Astrocyte (in vitro differentiated cells and primary cell): ENCODE measurements around the gene PTPRE. TPM values are rescaled to one million over a fixed set of nuclear protein-coding genes. Genes with fewer than 3 reads are reported as not detected.
A peak's percentile ranks its signal among the peaks of the same experiment; 100 is the strongest.

Experiments used
- DNase-seq: peaks from one replicate; pipeline ENCODE4 v3.0.0-alpha.2; 2010; ENCODE audit warnings: low read depth
- FAIRE-seq: peaks from 2 replicates; lab custom pipeline; 2011; peaks lifted over from hg19 to GRCh38; lab: Jason Lieb, UNC
- H2AFZ ChIP-seq: 2 replicates; pipeline ENCODE4 v1.6.0; 2012; ENCODE audit warnings: low read depth, low read length, inconsistent platforms
- H3K27ac ChIP-seq: 2 replicates; pipeline ENCODE4 v1.5.1; 2011; ENCODE audit warnings: low read depth, low read length, inconsistent platforms
- H3K27me3 ChIP-seq: 2 replicates; pipeline ENCODE4 v1.6.0; 2011; ENCODE audit warnings: low read length, inconsistent platforms; ENCODE audit not compliant: insufficient read depth
- H3K36me3 ChIP-seq: 2 replicates; pipeline ENCODE4 v1.5.1; 2011; ENCODE audit warnings: low read length, inconsistent platforms; ENCODE audit not compliant: insufficient read depth
- H3K4me1 ChIP-seq: 2 replicates; pipeline ENCODE4 v1.5.1; 2011; ENCODE audit warnings: low read length, inconsistent platforms; ENCODE audit not compliant: insufficient read depth
- H3K4me2 ChIP-seq: 2 replicates; pipeline ENCODE4 v1.6.0; 2012; ENCODE audit warnings: low read length, inconsistent platforms
- H3K4me3 ChIP-seq: 2 replicates; pipeline ENCODE4 v1.5.1; 2011; ENCODE audit warnings: low read depth, mild to moderate bottlenecking, low read length, inconsistent platforms; ENCODE audit not compliant: insufficient read depth
- H3K79me2 ChIP-seq: 2 replicates; pipeline ENCODE4 v1.6.0; 2012; ENCODE audit warnings: mild to moderate bottlenecking, low read length, inconsistent platforms; ENCODE audit not compliant: insufficient read depth
- H3K9ac ChIP-seq: 2 replicates; pipeline ENCODE4 v1.6.0; 2012; ENCODE audit warnings: mild to moderate bottlenecking, low read length, inconsistent platforms
- H3K9me3 ChIP-seq: 2 replicates; pipeline ENCODE4 v1.5.1; 2012; ENCODE audit warnings: low read depth, mild to moderate bottlenecking, low read length, inconsistent platforms; ENCODE audit not compliant: insufficient read depth
- H4K20me1 ChIP-seq: 2 replicates; pipeline ENCODE4 v1.6.0; 2012; ENCODE audit warnings: low read length, inconsistent platforms; ENCODE audit not compliant: insufficient read depth
- H3K27ac Mint-ChIP-seq: one replicate; pipeline ENCODE4 v1.8.0; 2021; ENCODE audit warnings: mild to moderate bottlenecking, mixed read lengths; ENCODE audit not compliant: unreplicated experiment
- H3K27me3 Mint-ChIP-seq: one replicate; pipeline ENCODE4 v1.8.0; 2021; ENCODE audit warnings: low read depth, mixed read lengths; ENCODE audit not compliant: unreplicated experiment
- H3K36me3 Mint-ChIP-seq: one replicate; pipeline ENCODE4 v1.8.0; 2021; ENCODE audit warnings: low read depth, mixed read lengths; ENCODE audit not compliant: unreplicated experiment
- H3K4me1 Mint-ChIP-seq: one replicate; pipeline ENCODE4 v1.8.0; 2021; ENCODE audit warnings: low read depth, mixed read lengths; ENCODE audit not compliant: unreplicated experiment
- H3K4me3 Mint-ChIP-seq: one replicate; pipeline ENCODE4 v1.8.0; 2021; ENCODE audit warnings: mild to moderate bottlenecking, moderate library complexity, mixed read lengths; ENCODE audit not compliant: unreplicated experiment
- H3K9me3 Mint-ChIP-seq: one replicate; pipeline ENCODE4 v1.8.0; 2021; ENCODE audit warnings: mild to moderate bottlenecking, mixed read lengths; ENCODE audit not compliant: unreplicated experiment
- EZH2 ChIP-seq: IDR thresholded peaks from 2 replicates; pipeline ENCODE4 v1.6.1; 2012; ENCODE audit warnings: mild to moderate bottlenecking, low read length, inconsistent platforms; ENCODE audit not compliant: insufficient read depth
- total RNA-seq: library from RNA; stranded (reverse); gene quantifications from 2 replicates; pipeline ENCODE4 v1.2.1, GENCODE V29; 2021
- TF ChIP-seq, protein P1 (sequence below): IDR thresholded peaks from 2 replicates; pipeline ENCODE4 v1.5.1; 2011; ENCODE audit warnings: low read depth, mild to moderate bottlenecking, inconsistent platforms, low read length, moderate library complexity; ENCODE audit not compliant: insufficient read depth

The PTPRE gene
- total RNA-seq, 1 donor from 2014 or later: 14.1 TPM

DNA sequence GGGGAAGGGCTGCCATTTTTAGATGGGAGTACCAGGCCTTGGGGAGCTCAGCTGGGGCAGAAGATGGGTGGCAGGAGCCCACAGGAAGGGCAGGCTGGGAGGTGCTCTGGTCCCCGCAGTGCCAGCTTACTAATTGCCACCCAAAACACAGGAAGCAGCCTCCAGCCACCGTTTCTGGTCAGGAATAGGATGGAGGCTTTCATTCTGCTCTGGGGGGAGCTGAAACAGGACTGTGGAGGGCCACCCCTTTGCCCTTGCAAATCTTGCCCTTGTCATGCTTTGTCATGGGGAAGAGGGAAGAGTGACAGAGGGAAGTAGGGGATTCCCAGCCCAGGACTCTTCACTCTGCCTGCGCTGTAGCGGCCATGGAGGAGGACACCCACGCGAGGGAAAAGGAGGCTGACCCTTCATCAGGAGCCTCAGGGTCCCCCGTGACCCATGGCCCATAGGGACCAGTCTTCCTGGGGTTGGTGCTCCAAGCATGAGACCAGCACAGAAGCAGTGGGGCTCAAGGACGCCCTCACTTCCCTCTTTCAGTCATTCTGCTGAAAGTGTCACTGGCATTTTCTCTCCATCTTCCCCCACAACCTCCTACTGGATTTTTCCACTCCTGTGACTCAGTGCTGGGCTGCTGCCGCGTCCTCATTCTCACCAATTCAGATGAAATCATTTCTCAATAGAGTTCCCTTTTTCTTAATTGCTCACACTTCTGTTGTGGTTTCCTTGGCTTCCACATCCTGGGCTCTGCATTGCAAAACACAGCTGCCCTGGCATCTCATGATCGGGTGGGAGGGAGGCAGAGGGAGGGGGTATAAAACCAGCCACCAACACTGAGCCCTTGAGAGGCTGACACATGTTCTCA lies 157.4 kb downstream of the PTPRE start:
- Mint-ChIP-seq H3K4me1 (peaks cover 29% of the 10 kb centered on the region), H3K36me3 (peaks cover 12% of the 10 kb centered on the region), H3K9me3 (no peaks in the 10 kb centered on the region), H3K27ac (peak overlapping the region; percentile 90), H3K4me3 (peak overlapping the region; percentile 28), H3K27me3 (no peaks in the 10 kb centered on the region)
- Histone ChIP-seq H3K4me1 (peaks cover 22% of the 10 kb centered on the region), H4K20me1 (no peaks in the 10 kb centered on the region), H3K9ac (peak overlapping the region; percentile 61), H3K4me3 (no peak overlapping the region), H3K79me2 (no peaks in the 10 kb centered on the region), H3K36me3 (peaks cover 2% of the 10 kb centered on the region), H2AFZ (peak overlapping the region; percentile 72), H3K9me3 (peaks cover 2% of the 10 kb centered on the region), H3K27me3 (no peaks in the 10 kb centered on the region), H3K27ac (peak overlapping the region; percentile 73), H3K4me2 (peak overlapping the region; percentile 58)
- peak; percentile 92 for DNase-seq
- FAIRE-seq: no peak
- no peak for TF ChIP-seq EZH2
- TF ChIP-seq, protein P1, sequence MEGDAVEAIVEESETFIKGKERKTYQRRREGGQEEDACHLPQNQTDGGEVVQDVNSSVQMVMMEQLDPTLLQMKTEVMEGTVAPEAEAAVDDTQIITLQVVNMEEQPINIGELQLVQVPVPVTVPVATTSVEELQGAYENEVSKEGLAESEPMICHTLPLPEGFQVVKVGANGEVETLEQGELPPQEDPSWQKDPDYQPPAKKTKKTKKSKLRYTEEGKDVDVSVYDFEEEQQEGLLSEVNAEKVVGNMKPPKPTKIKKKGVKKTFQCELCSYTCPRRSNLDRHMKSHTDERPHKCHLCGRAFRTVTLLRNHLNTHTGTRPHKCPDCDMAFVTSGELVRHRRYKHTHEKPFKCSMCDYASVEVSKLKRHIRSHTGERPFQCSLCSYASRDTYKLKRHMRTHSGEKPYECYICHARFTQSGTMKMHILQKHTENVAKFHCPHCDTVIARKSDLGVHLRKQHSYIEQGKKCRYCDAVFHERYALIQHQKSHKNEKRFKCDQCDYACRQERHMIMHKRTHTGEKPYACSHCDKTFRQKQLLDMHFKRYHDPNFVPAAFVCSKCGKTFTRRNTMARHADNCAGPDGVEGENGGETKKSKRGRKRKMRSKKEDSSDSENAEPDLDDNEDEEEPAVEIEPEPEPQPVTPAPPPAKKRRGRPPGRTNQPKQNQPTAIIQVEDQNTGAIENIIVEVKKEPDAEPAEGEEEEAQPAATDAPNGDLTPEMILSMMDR: no peak

DNA sequence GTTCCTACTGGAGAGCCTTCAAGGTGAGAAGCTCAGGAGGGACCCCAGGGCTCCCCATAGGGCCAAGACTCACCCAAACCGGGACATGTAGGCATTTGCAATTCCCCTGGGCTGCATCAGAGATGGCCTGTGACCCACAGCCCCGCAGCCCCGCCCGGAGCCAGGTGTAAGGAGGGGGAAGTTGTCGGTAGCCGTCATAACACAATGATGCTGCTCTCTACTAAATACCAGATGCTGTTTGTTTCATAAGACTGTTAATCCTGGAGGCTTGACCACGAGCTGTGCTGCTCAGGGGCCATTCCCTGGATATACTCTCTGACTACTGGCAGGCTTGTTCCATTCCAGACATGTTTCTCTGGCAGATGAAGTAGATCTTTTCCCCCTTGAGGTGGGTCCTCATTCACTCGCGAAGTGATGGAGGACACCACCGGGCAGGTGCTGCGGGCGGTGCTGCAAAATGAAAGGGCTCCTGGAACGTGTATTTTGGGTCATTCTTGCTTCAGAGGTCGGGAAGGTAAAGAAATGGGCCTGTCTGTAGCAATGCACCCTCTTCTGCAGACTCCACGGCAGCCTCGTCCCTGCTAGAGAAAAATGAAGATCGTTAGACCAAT lies 158.2 kb downstream of the PTPRE start:
- H3K79me2 ChIP-seq: no peaks in the 10 kb centered on the region
- FAIRE-seq (no peak), DNase-seq (peak; percentile 59)
- H3K27me3 ChIP-seq: no peaks in the 10 kb centered on the region
- Mint-ChIP-seq H3K36me3 (peaks cover 12% of the 10 kb centered on the region), H3K4me1 (peaks cover 29% of the 10 kb centered on the region), H3K27me3 (no peaks in the 10 kb centered on the region), H3K27ac (peak overlapping the region; percentile 90), H3K4me3 (peak overlapping the region; percentile 28), H3K9me3 (no peaks in the 10 kb centered on the region)
- H3K27ac ChIP-seq: peak overlapping the region; percentile 57
- H3K4me2 ChIP-seq: peak overlapping the region; percentile 58
- peaks cover under 1% of the 10 kb centered on the region for H3K9me3 ChIP-seq
- no peak overlapping the region for H2AFZ ChIP-seq
- no peaks in the 10 kb centered on the region for H4K20me1 ChIP-seq
- H3K36me3 ChIP-seq: peaks cover 2% of the 10 kb centered on the region
- H3K4me1 ChIP-seq: peaks cover 26% of the 10 kb centered on the region
- no peak overlapping the region for H3K4me3 ChIP-seq
- TF ChIP-seq, protein P1: no peak
- TF ChIP-seq EZH2: no peak
- peak overlapping the region; percentile 53 for H3K9ac ChIP-seq
